Measurements from ENCODE around the gene PCDHB1. TPM values are rescaled to one million over a fixed set of nuclear protein-coding genes. Genes with fewer than 3 reads are reported as not detected.

The PCDHB1 gene
- total and polyA plus RNA-seq, 2 of the 8 experiments (the other 6 are each of a cell fraction or from before 2014, with no cell fraction given), result 0.03 to 0.04 TPM

- TF ChIP-seq, protein P1, sequence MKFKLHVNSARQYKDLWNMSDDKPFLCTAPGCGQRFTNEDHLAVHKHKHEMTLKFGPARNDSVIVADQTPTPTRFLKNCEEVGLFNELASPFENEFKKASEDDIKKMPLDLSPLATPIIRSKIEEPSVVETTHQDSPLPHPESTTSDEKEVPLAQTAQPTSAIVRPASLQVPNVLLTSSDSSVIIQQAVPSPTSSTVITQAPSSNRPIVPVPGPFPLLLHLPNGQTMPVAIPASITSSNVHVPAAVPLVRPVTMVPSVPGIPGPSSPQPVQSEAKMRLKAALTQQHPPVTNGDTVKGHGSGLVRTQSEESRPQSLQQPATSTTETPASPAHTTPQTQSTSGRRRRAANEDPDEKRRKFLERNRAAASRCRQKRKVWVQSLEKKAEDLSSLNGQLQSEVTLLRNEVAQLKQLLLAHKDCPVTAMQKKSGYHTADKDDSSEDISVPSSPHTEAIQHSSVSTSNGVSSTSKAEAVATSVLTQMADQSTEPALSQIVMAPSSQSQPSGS (IDR thresholded peaks at IDR 0.05; ENCODE audit: low read length), result no peak
- no peak for TF ChIP-seq SIN3A (conservative IDR thresholded peaks at IDR 0.05 in 1 of 2, IDR thresholded peaks at IDR 0.05 in 1 of 2; ENCODE audit: low read depth in 1 of 2, low read length in 2 of 2)
- no peak for TF ChIP-seq SP2 (IDR thresholded peaks at IDR 0.05; ENCODE audit: low read length)
- no peak for TF ChIP-seq SAP30 (IDR thresholded peaks at IDR 0.05; ENCODE audit: insufficient read depth, insufficient replicate concordance, low read length)
- no peak for TF ChIP-seq KDM1A (IDR thresholded peaks at IDR 0.05; ENCODE audit: borderline replicate concordance, low read length)
- TF ChIP-seq ZNF274 (IDR thresholded peaks at IDR 0.05; ENCODE audit: borderline replicate concordance, extremely low read depth, low read length), result no peak
- no peak for TF ChIP-seq CHD1 (IDR thresholded peaks at IDR 0.05; ENCODE audit: low read depth, low read length)
- TF ChIP-seq POU5F1 (IDR thresholded peaks at IDR 0.05; ENCODE audit: low read depth, low read length), result no peak
- no peak for TF ChIP-seq YY1 (IDR thresholded peaks at IDR 0.05; ENCODE audit: low read depth, low read length)
- no peak for TF ChIP-seq KDM4A (IDR thresholded peaks at IDR 0.05; ENCODE audit: low read depth, low read length, severe bottlenecking)
Observed at GRCh38 chr5:141010047-141010793, 41.0 kb upstream of the PCDHB1 start (continued).

Measured in H1 (cell line).